NCI-H226 (cell line): ENCODE data around the gene LDLRAD4.

ENCODE experiments used
- DNase-seq: peaks from one replicate; pipeline ENCODE4 v3.0.0-alpha.2; 2015

LDLRAD4 gene

DNA sequence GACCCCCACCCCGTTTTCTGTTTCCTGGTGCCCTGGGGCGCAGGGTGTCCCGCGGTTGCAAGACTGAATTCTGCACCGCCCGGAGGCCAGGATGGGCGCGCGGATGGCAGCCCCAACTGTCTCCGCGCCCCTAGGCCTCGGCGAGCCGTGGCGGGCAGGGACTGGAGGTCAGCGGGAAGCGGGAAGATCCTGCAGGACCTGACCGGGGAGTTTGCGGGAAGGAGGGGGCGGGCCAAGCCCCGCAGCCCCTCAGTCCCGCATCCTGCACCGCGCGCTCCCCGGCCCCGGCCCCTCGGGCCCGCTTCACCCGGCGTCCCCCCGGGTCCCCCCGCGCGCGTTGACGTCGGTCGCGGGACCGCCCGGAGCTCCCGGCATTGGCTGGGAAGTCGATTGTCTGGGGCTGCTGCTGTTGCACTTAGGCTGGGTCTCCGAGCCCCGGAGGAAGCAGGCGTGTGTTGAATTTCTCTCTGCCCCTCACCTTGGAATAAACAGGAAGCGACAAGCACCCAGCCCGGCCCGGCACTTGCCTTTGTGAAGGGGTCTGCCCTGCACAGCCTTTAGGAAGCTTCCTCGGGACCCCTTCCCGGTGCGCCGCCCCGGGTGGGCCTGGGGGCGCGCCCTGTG is at the start of gene LDLRAD4:
TSS of gene LDLRAD4 (plus strand) at position 393 of the 624 bp plus-strand sequence.
- DNase-seq: no peak

DNA sequence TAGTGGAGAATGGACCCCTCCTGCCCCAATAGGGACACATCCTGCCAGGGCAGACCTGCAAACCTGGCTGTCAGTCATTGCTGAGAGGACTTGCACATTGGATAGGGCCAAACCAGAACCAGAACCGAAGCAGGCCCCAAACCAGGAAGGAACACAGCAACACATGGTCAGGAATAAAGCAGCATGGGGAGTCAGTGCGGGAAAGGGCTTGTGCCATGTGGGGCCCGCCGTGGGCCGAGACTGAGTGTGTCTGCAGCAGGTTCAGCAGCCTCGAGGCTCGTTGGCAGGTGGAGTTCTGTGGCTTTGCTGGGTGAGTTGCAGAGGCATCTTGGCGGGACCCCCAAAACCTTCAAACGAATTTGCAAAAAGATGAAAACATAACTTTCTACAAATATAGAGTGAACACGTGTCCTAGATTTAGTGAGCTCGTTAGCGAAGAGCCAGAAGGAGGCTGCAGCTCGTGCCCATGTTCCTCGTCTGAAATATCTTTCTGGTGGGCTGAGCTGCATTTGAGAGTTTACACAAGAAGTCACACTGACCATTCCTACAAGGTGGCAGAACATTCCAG is 44.9 kb upstream of the LDLRAD4 start:
- DNase-seq: no peak

DNA sequence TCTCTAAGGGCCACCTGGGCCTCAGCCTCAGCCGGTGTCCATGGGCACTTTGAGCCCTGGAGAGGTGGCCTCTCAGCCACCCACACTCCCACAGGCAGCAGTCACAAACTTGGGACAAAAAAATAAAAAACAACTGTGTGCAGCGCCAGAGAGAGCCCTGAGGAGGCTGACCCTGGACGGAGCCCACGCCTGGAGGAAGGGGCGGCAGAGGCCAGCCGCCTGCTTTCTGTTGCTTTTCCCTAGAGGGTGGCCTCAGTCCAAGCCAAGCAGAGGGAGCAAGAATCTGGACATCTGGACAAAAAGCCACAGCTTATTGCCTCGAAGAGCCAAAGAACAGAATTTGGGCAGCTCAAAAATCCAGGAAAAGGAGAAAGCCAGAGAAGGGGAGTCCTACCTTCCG is 43.3 kb upstream of the LDLRAD4 start:
- DNase-seq: no peak

DNA sequence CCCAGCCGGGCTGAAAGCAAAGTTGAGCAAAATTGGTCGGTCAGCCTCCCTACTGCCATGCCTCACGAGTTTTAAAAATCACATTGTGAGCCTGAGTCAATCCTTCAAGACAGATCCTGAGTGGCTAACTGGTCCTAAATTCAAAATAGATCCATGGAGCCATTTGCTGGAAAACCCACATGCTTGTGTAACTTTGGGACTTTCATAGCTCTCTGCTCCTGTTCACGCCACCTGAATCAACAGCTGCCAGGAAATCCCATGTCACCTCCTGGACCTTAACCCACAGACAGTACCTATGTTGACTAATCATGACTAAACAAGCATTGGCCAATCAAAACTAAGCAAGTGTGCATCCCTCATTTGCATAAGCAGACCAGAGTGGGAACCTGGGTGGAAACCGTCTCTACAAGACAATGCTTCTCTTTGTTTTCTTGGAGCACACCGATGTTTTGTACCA is 42.8 kb upstream of the LDLRAD4 start:
- no peak for DNase-seq

DNA sequence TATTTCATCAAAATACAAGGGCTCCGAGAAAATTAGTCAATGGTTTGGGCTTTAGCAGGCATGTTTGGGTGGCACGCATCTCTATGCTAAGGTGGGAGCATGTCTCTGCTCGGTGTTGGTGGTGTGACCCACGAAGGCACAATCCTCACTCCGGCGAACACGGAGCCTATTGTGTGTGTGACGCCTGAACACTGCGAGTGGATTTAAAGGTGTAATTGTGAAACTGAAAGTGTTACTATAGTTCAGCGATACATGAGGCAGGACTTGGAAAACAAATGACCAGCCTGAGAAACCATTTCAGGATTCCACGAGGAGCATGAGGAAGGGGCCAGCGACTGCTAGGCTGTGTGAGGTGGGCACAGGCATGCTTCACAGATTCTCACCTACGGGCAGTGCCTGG is 41.7 kb upstream of the LDLRAD4 start:
- DNase-seq: no peak

DNA sequence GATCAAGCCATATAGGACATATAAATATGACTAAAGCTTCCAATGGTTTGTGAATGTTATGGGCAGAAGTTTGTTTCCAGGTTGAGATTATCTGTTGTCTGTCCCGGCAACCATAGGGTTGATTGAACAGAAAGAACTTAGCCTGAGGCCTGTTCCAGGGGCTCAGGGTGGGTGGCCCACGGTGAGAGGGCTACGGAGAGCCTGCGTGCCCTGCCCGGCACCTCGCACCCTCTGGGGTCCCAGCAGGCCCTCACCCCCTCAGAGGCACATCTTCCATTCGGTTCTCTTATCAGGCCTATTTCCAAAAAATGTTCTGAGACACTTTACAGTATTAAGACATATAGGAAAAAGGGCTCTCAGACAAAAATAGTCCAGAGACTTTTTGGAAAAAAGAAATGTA is 40.4 kb upstream of the LDLRAD4 start:
- DNase-seq: no peak

DNA sequence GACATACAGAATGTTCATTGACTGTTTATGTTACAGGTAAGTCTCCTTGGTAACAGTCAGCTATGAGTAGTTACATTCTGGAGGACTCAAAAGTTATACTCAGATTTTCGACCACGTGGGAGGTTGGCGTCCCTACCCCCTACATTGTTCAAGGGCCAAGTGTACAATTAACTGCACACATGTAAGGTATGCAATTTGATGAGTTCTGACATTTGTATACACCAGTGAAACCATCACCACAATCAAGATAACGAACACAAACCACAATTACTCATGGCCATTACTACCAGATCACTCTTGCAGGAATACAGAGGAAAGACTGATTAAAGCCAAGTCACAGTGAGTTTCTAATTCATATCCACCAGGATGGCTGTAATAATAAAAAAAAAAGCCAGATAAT is 39.6 kb upstream of the LDLRAD4 start:
- peak; percentile 86 for DNase-seq

DNA sequence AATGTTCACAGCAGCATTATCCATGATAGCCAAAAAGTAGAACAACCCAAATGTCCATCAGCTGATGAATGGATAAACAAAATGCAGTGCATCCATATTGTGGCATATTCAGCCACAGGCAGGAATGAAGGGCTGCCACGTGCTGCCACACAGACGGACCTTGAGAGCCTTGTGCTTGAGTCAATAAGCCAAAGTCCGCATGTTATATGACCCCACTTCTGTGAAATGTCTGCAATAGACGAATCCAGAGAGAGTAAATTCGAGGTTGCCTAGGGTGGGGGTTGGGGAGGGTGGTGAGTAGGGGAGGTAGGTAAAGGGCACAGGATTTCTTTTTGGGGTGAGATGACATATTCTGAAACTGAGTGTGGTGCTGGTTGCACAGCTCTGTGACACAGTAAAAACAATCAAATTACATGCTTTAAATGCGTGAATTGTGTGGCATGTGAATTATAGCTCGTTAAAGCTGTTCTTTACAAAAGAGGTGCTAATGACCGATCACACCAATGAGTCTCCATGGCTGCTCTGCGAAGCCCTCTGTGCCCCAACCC is 38.9 kb upstream of the LDLRAD4 start:
- DNase-seq: no peak

DNA sequence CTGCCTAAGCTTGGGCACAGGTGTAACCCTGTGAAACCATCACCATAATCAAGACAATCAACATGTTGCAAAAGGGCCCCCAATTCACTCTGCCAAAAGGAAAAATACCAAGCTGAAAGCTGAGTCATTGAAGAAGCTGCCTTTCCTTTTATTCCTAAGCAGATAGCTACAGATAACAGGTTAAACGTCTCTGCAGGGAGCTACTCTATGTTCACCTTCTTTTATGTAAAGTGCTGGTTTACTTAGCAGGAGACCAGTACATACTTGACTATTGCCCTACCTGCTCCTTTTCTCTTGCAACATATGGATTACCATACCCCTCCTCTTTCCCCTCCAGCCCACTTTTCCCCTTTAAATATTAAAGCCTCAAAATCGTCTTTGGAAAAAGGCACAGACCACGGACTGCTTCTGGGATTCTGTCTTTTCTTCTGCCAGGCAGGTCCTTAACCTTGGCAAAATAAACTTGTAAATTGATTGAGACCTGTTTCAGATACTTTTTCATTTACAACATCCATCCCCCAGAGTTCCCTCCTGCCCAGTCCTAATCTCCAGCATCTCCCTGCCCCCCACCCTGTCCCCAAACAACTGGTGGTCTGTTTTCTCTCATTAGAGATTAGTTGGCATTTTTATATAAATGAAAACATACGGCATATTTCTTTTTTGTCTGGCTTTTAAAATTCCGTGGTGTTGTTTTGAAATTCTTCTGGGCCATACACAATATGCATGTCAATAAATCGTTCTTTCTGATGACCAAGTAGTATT is 37.8 kb upstream of the LDLRAD4 start:
- DNase-seq: peak; percentile 19

DNA sequence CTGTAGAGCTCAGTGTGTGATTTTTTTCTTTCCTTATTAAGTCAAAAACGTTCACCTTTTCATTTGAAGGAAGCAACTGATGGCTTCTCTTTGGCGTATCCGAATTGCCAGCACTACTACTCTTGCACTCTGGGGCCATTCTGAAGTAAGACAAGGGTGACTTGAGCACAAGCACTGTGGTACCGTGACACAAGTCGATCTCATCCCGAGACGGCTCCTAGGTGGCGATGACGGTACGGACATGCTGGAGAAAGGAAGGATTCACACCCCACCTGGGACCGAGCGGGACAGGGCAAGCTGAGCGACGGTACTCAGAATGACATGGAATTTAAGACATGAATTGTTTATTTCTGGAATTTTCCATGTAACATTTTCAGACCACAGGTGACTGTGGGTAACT is 36.8 kb upstream of the LDLRAD4 start:
- no peak for DNase-seq

DNA sequence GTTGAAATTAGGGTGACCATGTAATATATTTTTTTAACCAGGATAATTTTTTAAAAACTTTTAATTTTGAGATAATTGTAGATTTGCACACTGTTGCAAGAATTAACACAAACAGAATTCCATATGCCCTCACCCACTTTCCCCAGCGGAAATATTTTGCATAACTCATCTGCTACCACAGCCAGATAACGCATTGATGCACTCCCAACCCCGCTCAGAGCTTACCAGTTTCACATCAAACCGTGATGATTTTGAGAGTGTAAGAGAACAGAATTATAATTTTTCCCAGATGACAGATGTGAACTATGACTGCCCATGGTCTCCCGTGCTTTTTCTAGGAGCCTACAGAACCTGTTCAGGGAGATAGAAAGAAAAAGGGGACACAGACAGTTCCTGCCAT is 35.2 kb upstream of the LDLRAD4 start:
- DNase-seq: no peak

DNA sequence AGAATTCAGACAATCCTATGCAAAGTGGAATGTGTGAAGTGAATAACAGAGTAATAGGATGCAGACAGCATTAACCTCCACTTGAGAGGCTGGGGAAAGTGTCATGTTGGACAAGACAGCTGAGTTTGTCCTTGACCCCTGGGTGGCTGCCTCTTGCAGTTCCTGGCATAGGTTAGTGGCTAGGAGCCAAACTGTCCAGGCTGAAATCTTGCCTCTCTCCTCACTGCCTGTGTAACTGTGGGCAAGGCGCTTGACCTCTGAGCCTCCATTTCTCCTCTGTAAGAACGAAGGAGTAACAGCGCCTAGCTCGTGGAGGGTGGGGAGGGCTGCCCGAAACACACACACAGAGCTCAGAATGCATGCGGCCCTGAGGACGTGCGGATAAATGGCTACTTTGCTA is 34.8 kb upstream of the LDLRAD4 start:
- no peak for DNase-seq

DNA sequence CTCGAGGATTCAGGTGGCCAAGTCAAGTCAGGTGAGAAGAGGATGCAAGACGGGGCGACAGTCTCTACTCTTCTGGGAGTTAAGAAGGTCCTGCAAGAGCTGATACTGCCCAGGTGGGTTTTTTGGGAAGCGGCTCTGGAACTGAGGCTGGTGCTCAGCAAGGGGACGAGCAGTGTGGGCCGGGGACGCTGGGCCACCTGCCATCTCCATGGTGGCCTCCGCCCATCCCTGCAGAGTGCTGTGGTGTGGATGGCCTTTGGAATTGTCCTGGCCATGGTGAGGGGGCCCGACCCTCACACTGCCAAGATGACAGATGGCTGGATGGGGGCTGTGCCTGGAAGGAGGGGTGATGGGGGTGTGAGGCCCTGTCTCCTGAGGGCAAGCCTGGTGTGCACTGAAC is 34.2 kb upstream of the LDLRAD4 start:
- no peak for DNase-seq

DNA sequence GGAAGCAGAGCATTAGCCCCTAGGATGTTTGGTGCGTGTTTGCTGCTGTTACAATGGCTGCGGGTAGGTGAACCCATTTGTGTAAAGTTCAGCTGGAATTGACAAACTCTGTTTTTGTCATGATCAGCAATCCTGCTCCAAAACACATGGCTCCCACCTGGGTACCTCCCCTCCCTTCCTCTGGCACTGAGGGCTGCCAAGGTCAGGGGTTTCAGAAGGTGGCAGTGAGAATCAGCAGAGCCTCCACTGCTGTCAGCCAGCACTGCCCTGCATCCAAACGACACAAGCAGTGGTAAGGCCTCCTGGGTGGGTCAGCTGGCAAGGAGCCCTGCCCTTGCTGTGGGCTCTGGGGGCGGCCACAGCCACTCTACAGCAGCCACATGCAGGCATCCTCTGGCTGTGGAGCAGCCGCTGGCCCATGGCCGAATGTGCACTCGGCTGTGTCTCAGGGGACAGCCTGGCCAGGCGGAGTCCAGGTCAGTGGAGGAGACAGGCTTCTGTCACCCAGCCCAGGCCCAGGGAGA is 32.8 kb upstream of the LDLRAD4 start:
- DNase-seq: no peak

DNA sequence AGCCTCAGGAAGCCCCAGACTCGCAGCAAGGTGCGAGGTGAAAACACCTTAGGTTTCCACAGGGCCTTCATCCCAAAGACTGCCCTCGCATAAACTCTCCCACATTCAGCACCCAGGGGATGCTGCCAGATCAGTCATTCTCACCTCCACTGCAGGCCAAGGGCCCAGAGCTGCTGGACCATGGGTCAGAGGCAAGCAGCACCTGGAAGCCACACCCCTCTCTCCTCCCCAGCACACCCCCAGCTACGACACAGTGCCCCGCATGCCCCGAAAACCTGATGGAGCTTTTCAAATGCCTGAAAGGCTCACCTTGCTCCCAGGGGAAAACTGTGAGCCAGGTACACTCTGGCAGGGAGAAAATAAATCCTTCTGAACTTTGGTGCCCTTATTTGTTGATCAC is 31.9 kb upstream of the LDLRAD4 start:
- no peak for DNase-seq

DNA sequence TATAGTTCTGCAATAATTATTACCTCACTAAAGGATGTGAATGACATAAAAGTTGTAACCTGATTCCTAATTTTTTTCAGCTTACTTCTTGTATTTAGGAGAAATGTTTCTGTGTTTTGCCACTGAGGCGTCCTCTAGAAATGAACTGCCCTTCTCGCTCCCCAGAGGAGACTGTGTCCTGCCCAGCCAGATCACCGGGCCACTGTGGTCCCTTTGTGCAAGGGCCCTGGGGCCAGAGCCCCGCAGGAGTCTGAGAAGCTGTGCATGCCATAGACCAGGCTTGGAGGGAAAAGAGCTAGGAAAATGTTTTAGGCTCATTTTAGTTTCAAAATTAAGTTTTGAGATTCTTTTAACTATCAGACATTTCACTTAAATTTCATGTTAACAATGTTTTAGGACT is 31.1 kb upstream of the LDLRAD4 start:
- no peak for DNase-seq

DNA sequence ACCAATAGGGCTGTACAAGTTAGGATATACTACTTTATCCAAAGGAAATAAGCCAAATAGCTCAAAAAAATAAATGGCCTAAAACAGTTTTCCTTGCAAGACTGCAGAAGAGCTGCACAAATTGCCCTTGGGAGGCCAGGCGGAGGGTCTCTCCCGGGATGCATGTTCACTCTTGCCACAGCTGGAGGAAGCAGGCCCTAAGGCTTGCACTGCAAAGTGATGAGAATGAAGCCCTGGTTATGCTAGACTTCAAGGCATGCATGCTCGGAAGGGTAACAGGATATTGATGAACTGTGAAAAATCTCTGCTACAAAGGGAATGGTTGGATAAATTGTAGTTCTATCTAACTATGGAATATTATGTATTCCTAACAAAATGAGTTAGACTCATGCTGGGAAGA is 27.5 kb upstream of the LDLRAD4 start:
- DNase-seq: no peak

DNA sequence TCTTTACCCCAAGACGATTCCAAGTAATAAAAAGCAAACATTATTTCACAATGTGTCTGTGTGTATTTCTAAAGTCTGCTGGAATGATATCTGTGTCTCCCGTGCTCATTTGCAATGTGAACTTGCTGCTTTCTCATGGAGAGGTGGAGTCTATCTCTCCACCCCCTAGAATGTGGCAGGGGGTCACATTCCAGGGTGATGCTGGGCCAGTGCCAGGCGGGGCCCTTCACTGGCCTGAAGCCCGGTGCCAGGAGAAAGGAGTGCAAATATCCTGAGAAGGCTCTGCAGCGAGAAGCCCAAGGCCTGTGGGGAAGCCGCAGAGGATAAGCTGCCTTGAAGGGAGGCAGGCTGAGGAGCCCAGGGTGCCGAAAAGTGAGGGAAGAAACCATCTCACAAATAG is 26.8 kb upstream of the LDLRAD4 start:
- DNase-seq: peak; percentile 73

DNA sequence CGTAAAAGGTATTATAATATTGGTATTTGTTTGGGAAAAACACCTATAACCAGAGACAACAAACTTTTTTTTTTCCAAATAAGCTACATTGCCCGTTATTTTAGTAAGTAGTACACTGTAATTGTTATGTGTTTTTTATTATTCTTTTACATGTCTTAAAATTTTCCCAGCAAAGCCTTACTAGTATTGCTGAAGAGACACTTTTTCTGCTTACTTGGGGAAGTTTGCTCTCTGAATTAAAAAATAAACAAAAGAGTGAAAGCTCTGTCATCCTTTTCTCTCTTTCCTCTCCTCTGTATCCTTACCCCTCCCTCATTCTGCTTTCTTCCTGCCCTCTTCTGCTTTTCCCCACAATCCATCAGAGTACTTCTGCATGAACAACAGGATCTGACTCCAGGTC is 25.6 kb upstream of the LDLRAD4 start:
- DNase-seq: no peak

DNA sequence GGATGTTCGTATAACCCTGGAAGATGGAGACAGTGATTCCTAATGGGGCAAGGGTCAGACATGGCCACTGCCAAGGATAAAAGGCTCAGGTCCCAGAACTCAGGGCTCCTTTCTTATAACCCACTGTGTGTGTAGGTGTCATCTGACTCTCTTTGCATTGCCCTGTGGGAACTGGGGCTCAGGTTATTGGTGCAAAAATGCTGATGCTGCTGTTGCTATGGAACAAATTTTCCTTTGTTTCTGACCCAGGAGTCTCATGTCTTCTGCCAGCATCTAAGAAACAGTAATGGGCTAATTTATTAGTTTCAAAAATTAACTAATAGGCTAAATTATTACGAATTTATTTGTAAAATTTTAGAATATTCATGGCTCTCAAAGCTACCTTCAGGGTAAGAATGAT is 24.3 kb upstream of the LDLRAD4 start:
- no peak for DNase-seq

DNA sequence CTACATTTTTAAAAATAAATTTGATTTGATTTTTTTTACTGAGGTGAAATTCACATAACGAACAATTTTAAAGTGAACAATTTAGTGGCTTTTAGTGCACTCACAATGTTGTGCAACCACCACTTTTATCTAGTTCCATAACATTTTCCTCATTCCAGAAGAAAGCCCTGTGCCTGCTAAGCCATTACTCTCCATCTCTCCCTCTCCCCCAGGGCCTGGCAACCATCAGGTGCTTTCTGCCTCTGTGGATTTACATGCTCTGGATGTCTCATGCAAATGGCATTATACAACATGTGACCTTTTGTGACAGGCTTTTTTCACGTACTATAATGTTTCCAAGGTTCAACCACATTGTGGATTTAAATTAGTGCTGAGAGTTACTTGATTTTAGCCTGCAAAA is 19.9 kb upstream of the LDLRAD4 start:
- peak; percentile 53 for DNase-seq

DNA sequence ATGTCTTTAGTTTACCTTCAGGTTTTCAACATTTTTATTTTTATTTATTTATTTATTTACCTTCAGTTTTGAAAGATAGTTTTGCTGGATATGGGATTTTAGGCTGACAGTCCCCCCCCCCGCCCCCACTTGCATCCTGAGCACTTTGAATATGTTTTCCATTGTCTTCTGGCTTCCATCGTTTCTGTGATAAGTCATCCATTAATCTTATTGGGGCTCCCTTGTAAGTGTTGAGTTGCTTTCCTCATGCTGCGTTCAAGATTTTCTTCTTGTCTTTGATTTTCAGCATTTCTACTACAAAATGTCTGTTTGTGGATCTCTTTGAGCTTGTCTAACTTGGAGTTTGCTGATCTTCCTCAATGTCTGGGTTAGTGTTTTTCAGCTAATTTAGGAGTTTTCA is 19.4 kb upstream of the LDLRAD4 start:
- no peak for DNase-seq

DNA sequence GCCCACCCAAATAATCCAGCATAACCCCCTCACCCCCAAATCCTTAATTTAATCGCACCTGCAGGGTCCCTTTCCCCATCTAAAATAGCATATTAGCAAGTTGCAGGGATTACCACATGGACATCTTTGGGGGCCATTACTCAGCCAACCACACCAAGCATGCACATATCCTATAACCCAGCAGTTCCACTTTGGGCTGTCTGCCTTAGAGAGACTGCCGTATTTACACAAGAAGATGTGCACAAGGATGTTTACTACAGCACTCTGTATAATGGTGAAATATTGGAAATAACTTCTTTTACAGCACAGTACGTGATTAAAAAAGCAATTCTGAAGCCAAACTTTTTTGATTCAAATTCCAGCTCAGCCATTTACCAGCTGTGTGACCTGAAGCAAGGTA is 17.3 kb upstream of the LDLRAD4 start:
- no peak for DNase-seq

DNA sequence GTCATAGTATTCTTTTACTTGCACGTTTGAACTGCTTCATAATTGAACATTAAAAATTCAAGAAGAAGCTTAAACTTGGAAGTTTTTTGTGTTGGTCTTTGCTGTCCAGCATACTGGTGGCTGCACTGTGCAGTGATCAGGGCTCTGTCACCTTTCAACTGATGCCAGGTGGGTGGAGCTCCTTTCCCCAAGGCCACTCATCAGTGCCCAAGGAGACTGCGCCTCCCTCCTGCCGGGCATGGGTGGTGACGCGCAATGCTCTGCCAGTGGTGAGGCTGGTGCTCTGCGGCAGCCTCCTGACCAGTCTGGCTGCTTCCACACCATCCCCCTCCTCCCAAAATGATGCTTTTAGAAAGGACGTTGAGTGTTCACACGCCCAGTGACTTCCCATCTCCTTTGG is 16.0 kb upstream of the LDLRAD4 start:
- no peak for DNase-seq
